Effector memory CD4-positive, alpha-beta T cell (primary cell): ENCODE measurements around the gene EYA4.

Experiments
- DNase-seq, 3 donors: peaks; one replicate each; pipeline ENCODE4 v3.0.0-alpha.2; 2020
- H3K27ac ChIP-seq: 2 replicates; pipeline ENCODE4 v1.7.0; 2013; ENCODE audit warnings: mild to moderate bottlenecking, low read length, moderate library complexity; ENCODE audit not compliant: insufficient read depth, poor library complexity, severe bottlenecking
- H3K27me3 ChIP-seq: replicated peaks from 2 replicates; pipeline ENCODE4 v1.7.0; 2013; ENCODE audit warnings: mild to moderate bottlenecking, low read length; ENCODE audit not compliant: insufficient read depth, control insufficient read depth, poor library complexity, severe bottlenecking
- H3K36me3 ChIP-seq: 2 replicates; pipeline ENCODE4 v1.7.0; 2013; ENCODE audit warnings: mild to moderate bottlenecking, low read length, moderate library complexity; ENCODE audit not compliant: control insufficient read depth, insufficient read depth
- H3K4me1 ChIP-seq: 2 replicates; pipeline ENCODE4 v1.7.0; 2013; ENCODE audit warnings: low read length, mild to moderate bottlenecking; ENCODE audit not compliant: control insufficient read depth, insufficient read depth, poor library complexity, severe bottlenecking
- H3K4me3 ChIP-seq: 2 replicates; pipeline ENCODE4 v1.7.0; 2013; ENCODE audit warnings: low read length, low read depth, mild to moderate bottlenecking; ENCODE audit not compliant: insufficient read depth, poor library complexity, severe bottlenecking
- H3K9me3 ChIP-seq: 2 replicates; pipeline ENCODE4 v1.7.0; 2013; ENCODE audit warnings: mild to moderate bottlenecking, low read length, moderate library complexity; ENCODE audit not compliant: control insufficient read depth

The EYA4 gene

DNA sequence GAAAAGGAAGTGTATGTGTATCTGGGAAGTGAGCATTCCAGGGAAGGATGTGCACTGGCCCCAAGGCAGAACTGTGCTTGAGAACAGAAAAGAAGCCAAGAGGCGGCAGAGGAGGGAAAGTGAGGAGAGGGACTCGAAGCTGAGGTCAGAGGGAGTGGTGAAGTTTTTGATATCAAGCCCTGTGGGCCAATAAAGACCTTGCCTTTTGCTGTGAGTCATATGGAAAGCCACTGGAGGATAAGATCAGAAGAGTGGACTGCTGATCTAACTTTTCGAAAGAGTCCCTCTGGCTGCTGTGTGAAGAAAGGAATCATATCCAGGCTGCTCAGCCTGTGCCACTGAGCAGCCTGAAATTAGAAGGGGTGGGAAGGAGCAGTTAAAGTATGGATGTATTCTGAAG lies 99.4 kb downstream of the EYA4 start:
- H3K4me1 ChIP-seq, result no peaks in the 10 kb centered on the region
- H3K27me3 ChIP-seq, result no peaks in the 10 kb centered on the region
- H3K9me3 ChIP-seq, result no peaks in the 10 kb centered on the region
- DNase-seq, result no peak
- H3K27ac ChIP-seq, result no peak overlapping the region
- no peak overlapping the region for H3K4me3 ChIP-seq
- no peaks in the 10 kb centered on the region for H3K36me3 ChIP-seq

DNA sequence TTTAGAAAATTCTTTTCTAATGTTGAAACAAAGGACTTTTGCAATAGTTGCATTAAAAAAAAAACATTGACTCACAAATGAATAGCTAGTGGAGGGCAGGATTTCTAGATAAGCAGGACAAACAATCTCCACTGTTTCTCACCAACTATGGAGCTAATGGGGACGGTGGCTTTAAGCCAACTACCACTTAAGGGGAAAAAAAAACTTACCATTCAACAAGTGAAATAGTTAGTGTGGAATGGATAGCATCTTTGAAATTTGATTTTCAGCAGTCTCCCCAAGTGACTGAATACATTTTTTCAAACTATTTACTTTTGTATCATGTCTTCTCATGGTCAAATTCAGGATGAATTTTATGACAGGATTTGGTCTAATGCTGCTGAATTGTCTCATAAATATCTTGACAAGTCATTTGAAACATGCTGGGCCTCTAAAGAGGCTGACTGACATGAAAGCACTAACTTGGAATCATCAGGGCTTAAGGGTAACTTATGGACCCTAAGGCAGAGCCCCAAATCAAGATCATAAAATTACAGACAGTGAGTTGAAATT lies 100.5 kb downstream of the EYA4 start:
- H3K36me3 ChIP-seq, result no peaks in the 10 kb centered on the region
- H3K4me1 ChIP-seq, result no peaks in the 10 kb centered on the region
- no peaks in the 10 kb centered on the region for H3K27me3 ChIP-seq
- no peak overlapping the region for H3K27ac ChIP-seq
- no peak overlapping the region for H3K4me3 ChIP-seq
- no peak for DNase-seq
- no peaks in the 10 kb centered on the region for H3K9me3 ChIP-seq

GRCh38 chr6:133343220-133343619 lies 102.1 kb downstream of the EYA4 start:
- no peaks in the 10 kb centered on the region for H3K4me1 ChIP-seq
- no peaks in the 10 kb centered on the region for H3K27me3 ChIP-seq
- H3K27ac ChIP-seq, result no peak overlapping the region
- no peak overlapping the region for H3K4me3 ChIP-seq
- H3K9me3 ChIP-seq, result no peaks in the 10 kb centered on the region
- no peaks in the 10 kb centered on the region for H3K36me3 ChIP-seq
- no peak for DNase-seq

DNA sequence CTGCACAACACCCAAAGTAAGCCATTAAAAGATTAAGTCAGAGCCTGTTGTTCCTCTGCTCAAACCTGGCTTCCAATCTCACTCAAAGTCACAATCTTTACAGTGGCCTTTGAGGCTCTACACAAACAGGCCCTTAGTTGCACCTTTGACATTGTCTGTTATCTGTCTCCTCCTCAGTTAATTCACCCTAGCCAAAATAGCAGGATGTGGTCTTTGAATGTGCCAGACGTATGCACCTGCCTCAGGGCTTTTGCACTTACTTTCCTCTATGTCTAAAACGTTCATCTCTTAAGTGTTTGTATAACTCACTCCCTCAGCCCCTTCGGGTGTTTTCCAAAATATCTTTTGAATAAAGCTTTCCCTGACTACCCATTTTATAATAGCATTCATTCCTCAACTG lies 107.7 kb downstream of the EYA4 start:
- Histone ChIP-seq H3K4me1 (no peaks in the 10 kb centered on the region), H3K4me3 (no peak overlapping the region), H3K27ac (no peak overlapping the region), H3K27me3 (no peaks in the 10 kb centered on the region), H3K36me3 (no peaks in the 10 kb centered on the region), H3K9me3 (no peaks in the 10 kb centered on the region)
- no peak for DNase-seq

DNA sequence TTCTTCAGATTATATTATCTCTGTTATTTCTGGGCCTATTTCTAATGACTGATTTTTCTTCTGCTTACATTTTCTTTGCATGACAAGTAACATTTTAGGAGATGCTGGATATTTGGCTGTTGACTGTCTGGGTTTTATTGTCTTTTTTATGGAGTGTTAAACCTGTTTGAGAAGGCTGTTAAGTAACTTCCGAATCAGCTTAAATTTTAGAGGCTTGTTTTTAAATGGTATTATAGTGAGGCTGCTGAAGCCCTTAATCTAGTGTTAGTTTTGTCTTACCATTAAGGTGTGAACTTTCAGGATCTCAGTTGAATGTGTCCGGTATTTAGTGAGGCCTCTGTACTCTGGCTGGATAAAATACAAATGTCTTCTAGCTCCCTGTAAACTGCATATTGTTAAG lies 109.8 kb downstream of the EYA4 start:
- no peak for DNase-seq
- no peak overlapping the region for H3K27ac ChIP-seq

GRCh38 chr6:133352046-133352445 lies 110.9 kb downstream of the EYA4 start:
- DNase-seq, result no peak
- no peak overlapping the region for H3K4me3 ChIP-seq
- no peaks in the 10 kb centered on the region for H3K36me3 ChIP-seq
- H3K27me3 ChIP-seq, result no peaks in the 10 kb centered on the region
- H3K4me1 ChIP-seq, result no peaks in the 10 kb centered on the region
- no peak overlapping the region for H3K27ac ChIP-seq
- no peaks in the 10 kb centered on the region for H3K9me3 ChIP-seq

More for the DNA sequence above, 109.8 kb downstream of the EYA4 start:
- H3K4me3 ChIP-seq, result no peak overlapping the region
- no peaks in the 10 kb centered on the region for H3K36me3 ChIP-seq
- no peaks in the 10 kb centered on the region for H3K9me3 ChIP-seq
- H3K27me3 ChIP-seq, result no peaks in the 10 kb centered on the region
- H3K4me1 ChIP-seq, result no peaks in the 10 kb centered on the region

GRCh38 chr6:133353061-133353460 lies 111.9 kb downstream of the EYA4 start:
- H3K4me1 ChIP-seq, result no peaks in the 10 kb centered on the region
- no peak for DNase-seq
- H3K27me3 ChIP-seq, result no peaks in the 10 kb centered on the region
- no peak overlapping the region for H3K27ac ChIP-seq
- H3K4me3 ChIP-seq, result no peak overlapping the region
- H3K36me3 ChIP-seq, result no peaks in the 10 kb centered on the region
- no peaks in the 10 kb centered on the region for H3K9me3 ChIP-seq

GRCh38 chr6:133355922-133356321 lies 114.8 kb downstream of the EYA4 start:
- no peak for DNase-seq
- H3K27me3 ChIP-seq, result no peaks in the 10 kb centered on the region
- no peak overlapping the region for H3K4me3 ChIP-seq
- no peak overlapping the region for H3K27ac ChIP-seq
- no peaks in the 10 kb centered on the region for H3K4me1 ChIP-seq
- no peaks in the 10 kb centered on the region for H3K9me3 ChIP-seq
- H3K36me3 ChIP-seq, result no peaks in the 10 kb centered on the region

GRCh38 chr6:133358574-133359150 lies 117.5 kb downstream of the EYA4 start:
- no peaks in the 10 kb centered on the region for H3K4me1 ChIP-seq
- H3K4me3 ChIP-seq, result no peak overlapping the region
- H3K36me3 ChIP-seq, result no peaks in the 10 kb centered on the region
- no peaks in the 10 kb centered on the region for H3K27me3 ChIP-seq
- no peak overlapping the region for H3K27ac ChIP-seq
- no peak for DNase-seq
- no peaks in the 10 kb centered on the region for H3K9me3 ChIP-seq

GRCh38 chr6:133359256-133359655 lies 118.1 kb downstream of the EYA4 start:
- H3K27me3 ChIP-seq, result no peaks in the 10 kb centered on the region
- no peaks in the 10 kb centered on the region for H3K9me3 ChIP-seq
- H3K36me3 ChIP-seq, result no peaks in the 10 kb centered on the region
- no peaks in the 10 kb centered on the region for H3K4me1 ChIP-seq
- DNase-seq, result no peak
- no peak overlapping the region for H3K27ac ChIP-seq
- H3K4me3 ChIP-seq, result no peak overlapping the region
